IPS-NIHi7 (cell line): Measurements from ENCODE around the gene ZNF587.
"Not testable (repeated sequence)": the region's sequence is repeated elsewhere in the genome, so short reads cannot be mapped to it uniquely, and the experiment has no call there.

Source experiments
- DNase-seq: peaks from one replicate; pipeline ENCODE4 v3.0.0; 2012; ENCODE audit warnings: mixed read lengths; ENCODE audit errors: extremely low spot score

The ZNF587 gene

GRCh38 chr19:57887195-57887941, 37.7 kb downstream of the ZNF587 start:
- DNase-seq: peak; percentile 25

DNA sequence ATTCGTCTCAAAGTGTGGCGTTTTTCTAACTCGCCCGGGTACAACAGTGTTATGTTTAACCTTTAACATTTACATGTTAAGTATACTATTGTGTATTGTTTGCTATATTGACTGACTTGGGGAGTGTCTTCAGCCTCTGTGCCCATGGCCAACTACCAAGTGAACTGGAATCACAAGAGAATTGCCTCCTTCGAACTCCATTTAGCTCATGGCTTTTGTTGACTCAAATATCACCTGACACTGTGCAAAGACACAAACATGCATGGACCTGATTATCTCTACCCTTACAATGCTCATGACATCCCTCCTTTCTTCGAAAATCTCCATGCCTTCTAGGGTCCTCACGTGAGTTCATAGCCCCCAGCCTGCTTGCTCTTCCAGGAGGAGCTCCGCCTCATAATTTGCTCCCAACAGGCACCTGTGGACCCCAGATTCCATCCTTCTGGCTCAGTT, 38.5 kb downstream of the ZNF587 start:
- no peak for DNase-seq

DNA sequence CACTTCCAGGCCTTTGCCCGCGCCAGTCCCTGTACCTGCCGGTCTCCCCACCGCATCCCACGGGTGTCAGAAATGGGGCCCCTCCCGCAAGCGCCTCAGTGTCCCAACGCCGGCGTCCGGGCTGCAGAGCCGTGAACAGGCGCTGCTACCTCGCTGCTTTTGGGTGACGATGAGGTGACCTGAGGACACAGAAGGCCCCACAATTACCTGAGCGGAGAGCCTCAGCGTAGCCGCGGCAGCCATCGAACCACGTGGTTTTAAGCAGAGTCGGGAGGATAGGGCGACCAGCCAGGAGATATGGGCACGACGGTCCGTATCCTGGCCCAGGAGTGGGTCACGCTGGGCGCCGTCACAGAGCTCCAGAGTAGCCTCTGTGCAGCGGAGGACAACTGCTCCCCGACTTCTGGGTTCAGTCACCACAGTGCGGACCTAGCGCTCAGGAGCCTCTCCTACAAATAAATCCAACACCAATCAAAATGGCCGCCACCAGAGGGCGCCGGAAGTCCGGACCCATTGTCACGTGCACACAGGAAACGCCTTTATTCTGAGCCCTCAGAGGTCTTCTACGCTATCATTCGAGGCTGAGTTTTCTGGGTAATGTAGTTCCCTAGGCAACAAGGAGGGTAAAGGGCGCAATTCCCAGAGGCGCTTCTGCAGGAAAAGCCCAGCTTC, 39.0 kb downstream of the ZNF587 start, which contains the start of gene ZNF814:
ZNF814 (minus strand) TSS at position 478 of the 672 bp plus-strand sequence; CDS start at position 243, 235 bp downstream.
- DNase-seq: peak; percentile 86

DNA sequence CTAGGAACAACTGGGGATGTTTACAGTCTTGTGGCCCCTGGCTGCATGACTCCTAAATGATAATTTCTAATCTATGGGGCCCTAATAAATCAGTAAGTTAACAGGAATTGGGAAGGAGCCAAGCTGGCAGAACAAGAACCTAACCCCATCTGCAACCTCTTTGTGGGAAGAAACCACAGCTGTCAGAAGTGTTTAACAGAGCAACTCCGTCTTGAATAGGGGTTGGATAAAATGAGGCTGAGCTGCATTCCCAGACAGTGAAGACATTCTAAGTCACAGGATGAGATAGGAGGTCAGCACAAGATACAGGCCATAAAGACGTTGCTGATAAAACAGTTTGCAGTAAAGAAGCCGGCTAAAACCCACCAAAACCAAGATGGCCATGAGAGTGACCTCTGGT, 41.0 kb downstream of the ZNF587 start:
- DNase-seq: not testable (repeated sequence)

DNA sequence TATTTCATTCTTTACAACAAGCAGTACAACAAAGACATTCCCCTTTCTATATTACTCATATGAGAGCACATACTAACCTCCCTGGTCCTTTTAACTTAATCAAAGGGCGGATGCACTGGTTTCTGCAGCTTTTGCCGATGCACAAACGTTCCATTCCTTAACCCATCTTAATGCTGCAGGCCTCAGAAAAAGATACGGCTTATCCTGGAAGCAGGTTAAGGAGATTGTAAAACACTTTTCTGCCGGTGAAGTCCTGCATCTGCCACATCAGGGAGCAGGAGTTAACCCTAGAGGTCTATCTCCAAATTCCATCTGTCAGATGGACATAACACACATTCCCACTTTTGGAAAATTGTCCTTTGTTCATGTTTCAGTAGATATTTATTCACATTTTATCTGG, 50.7 kb downstream of the ZNF587 start:
- DNase-seq: no peak

GRCh38 chr19:57903618-57904184, 54.0 kb downstream of the ZNF587 start:
- DNase-seq: no peak

DNA sequence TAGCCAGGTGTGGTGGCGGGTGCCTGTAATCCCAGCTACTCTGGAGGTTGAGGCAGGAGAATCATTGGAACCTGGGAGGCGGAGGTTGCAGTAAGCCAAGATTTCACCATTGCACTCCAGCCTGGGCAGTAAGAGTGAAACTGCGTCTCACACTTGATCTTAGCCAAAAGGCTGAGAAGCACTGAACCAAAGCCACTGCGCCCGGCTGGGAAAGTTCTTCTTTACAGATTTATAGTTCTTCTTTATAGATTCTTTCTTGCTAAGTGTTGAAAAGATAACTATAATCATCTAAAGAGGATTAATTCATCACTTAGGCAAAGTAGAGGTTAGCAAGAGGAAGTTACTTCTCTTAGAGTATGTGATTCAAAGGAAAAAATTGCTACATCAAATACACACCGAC, 55.6 kb downstream of the ZNF587 start:
- DNase-seq: no peak

DNA sequence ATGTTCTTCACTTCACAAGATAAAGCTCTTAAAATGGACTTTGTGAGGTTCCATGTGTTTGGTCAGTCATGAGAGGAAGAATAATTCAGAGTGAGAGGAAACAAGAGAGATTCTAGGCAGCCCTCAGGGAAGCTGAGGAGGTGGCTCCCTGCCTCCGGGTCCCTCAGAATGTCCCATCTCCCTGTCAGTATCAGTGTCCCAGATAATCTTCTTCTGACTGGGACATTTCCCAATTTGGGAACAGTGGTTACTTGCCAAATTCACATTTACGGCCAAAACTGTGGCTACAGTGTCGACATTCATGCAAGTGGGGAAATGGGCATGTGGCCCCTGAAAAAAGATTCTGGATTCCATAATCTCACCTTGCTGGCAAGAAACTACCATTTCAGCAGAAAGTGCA, 57.7 kb downstream of the ZNF587 start:
- DNase-seq: no peak

GRCh38 chr19:57914531-57914930, 64.9 kb downstream of the ZNF587 start:
- no peak for DNase-seq
